HG03558 (cell line): Measurements from ENCODE around the gene CD200R1L.

Experiments used
- ATAC-seq: cut with Tn5 transposase; IDR thresholded peaks from one replicate; pipeline ENCODE4 v1.9.1; 2021; ENCODE audit warnings: moderate number of reproducible peaks; ENCODE audit not compliant: unreplicated experiment; ENCODE audit errors: extremely low read depth

The CD200R1L gene

GRCh38 chr3:112770032-112770626 lies 76.5 kb downstream of the CD200R1L start:
- ATAC-seq, result no peak

- no peak for ATAC-seq
These were observed 77.2 kb downstream of the CD200R1L start for GRCh38 chr3:112769286-112769978.

GRCh38 chr3:112767777-112768176 lies 78.9 kb downstream of the CD200R1L start:
- no peak for ATAC-seq

- no peak for ATAC-seq
These were observed 79.5 kb downstream of the CD200R1L start for GRCh38 chr3:112767177-112767576.
